ENCODE data around the gene CRYAA. TPM values are rescaled to one million over a fixed set of nuclear protein-coding genes. Genes with fewer than 3 reads are reported as not detected.
A peak's percentile ranks its signal among the peaks of the same experiment; 100 is the strongest.

CRYAA gene
- total RNA-seq, 2 donors from 2014 or later, result not detected

DNA sequence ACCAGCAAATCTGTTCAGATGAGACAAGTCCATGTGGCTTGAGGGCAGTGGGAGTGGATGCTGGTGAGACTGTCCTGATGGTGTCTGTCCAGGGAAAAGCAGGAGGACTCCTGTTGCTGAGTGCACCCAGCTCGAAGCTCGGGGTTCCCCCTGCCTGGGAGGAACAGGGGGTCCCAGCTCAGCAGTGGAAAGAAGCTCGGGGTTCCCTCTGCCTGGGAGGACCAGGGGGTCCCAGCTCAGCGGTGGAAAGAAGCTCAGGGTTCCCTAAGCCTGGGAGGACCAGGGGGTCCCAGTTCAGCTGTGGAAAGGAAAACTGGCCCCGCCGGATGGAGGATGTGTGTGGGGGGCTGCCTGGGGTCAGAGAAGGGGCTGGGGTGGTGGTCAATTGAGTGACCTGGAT, 39.1 kb downstream of the CRYAA start:
- H3K9ac ChIP-seq (ENCODE audit: low read depth in 2 of 2, low read length in 2 of 2), result no peak overlapping the region
- intact Hi-C loops (cut with DNase I), result no loop called here
- TF ChIP-seq, protein P1, sequence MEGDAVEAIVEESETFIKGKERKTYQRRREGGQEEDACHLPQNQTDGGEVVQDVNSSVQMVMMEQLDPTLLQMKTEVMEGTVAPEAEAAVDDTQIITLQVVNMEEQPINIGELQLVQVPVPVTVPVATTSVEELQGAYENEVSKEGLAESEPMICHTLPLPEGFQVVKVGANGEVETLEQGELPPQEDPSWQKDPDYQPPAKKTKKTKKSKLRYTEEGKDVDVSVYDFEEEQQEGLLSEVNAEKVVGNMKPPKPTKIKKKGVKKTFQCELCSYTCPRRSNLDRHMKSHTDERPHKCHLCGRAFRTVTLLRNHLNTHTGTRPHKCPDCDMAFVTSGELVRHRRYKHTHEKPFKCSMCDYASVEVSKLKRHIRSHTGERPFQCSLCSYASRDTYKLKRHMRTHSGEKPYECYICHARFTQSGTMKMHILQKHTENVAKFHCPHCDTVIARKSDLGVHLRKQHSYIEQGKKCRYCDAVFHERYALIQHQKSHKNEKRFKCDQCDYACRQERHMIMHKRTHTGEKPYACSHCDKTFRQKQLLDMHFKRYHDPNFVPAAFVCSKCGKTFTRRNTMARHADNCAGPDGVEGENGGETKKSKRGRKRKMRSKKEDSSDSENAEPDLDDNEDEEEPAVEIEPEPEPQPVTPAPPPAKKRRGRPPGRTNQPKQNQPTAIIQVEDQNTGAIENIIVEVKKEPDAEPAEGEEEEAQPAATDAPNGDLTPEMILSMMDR (IDR thresholded peaks at IDR 0.05), result no peak
- H3K27ac ChIP-seq, result no peak overlapping the region
- no peak for DNase-seq
- H3K4me1 ChIP-seq, result no peaks in the 10 kb centered on the region
- no peak overlapping the region for H3K4me3 ChIP-seq
- no peaks in the 10 kb centered on the region for H3K9me3 ChIP-seq
- H3K36me3 ChIP-seq, result no peaks in the 10 kb centered on the region
- H3K27me3 ChIP-seq, result no peaks in the 10 kb centered on the region

DNA sequence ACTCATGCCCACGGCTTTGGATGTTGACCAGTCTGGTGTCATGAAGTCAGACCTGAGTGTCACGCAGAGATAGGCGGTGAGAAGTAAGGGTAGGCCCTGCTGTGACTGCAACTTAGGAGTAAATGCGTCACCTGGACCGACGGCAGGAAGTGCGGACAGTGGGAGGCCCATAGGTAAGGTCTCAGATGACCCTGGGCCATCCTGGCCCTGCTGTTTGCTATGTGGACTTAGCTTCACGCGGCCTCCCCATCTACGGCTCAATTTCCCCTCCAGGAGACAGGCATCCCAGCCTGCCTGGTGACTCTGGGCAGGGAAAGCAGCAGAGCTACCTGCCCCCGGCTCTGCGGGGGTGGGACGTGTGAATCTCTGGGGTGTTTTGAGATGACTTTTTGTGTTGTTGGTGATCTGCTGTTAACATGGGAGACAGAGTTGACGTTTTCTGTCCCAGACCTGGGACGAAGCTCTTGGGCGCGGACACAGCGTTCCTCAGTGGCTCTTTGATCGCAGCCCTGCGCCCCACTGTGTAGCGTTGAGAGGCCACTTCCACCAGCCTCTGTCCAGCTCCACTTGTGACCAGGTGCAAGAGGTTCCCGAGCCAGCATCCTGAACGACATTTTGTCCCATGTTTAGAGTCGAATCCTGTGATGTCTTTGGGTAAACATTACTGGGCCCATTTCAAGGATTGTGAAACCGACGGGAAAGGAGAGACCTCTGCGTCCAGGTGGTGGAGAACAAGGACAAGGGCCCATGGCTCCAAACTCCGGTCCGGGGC, 39.9 kb downstream of the CRYAA start:
- Histone ChIP-seq H3K27me3 (no peaks in the 10 kb centered on the region), H3K4me3 (no peak overlapping the region), H3K9ac (ENCODE audit: low read depth in 2 of 2, low read length in 2 of 2) (no peak overlapping the region), H3K27ac (no peak overlapping the region), H3K9me3 (no peaks in the 10 kb centered on the region), H3K4me1 (no peaks in the 10 kb centered on the region), H3K36me3 (no peaks in the 10 kb centered on the region)
- TF ChIP-seq, protein P1 (IDR thresholded peaks at IDR 0.05), result no peak
- DNase-seq, result peak; percentile 14
- intact Hi-C loops (cut with DNase I), result no loop called here

DNA sequence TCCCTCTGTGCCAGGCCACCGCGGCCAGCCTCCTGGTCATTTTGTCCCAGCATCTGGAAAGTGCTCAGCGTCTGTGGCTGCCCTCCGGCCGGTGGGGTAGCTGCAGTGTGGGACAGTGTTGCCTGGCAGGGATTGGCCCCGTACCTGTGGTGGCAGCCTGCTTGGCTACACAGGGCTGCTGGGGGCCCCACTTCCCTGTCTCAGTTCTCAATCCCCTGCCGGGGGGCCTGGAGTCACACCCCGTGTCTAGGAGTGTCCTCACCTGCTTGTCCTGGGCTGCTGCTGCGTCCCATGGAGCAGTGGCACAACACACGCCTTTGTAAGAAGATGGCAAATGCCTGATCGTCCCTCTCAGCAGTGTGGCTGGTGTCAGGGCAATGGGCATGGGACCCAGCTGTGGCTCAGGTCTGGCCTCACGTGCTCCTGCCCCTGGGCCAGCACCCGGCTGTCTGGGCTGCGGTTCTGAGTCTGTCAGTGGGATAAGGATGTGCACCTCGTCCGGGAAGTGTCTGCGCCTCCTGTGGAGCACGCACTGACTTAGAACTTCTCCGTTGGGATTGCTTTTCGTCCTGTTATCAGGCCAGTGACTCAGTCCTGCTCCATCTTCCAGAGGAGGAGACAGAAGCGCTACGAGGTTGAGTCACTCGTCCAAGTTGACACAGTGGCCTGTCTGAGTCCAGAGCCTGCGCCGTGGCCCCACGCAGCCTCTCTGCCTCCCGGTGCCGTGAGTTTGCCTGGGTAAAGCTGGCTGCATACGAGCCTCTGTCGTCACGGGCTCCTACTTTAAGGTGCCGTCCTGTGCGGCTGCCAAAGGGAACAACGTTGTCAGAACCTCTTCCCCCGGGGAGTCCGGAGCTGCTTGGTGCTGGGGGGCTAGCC, 41.0 kb downstream of the CRYAA start:
- Histone ChIP-seq H3K27me3 (no peaks in the 10 kb centered on the region), H3K4me1 (no peaks in the 10 kb centered on the region), H3K27ac (no peak overlapping the region), H3K36me3 (no peaks in the 10 kb centered on the region), H3K9me3 (no peaks in the 10 kb centered on the region), H3K9ac (ENCODE audit: low read depth in 2 of 2, low read length in 2 of 2) (no peak overlapping the region), H3K4me3 (no peak overlapping the region)
- intact Hi-C loops (cut with DNase I), result no loop called here
- TF ChIP-seq, protein P1 (IDR thresholded peaks at IDR 0.05), result no peak
- DNase-seq, result peak; percentile 12

DNA sequence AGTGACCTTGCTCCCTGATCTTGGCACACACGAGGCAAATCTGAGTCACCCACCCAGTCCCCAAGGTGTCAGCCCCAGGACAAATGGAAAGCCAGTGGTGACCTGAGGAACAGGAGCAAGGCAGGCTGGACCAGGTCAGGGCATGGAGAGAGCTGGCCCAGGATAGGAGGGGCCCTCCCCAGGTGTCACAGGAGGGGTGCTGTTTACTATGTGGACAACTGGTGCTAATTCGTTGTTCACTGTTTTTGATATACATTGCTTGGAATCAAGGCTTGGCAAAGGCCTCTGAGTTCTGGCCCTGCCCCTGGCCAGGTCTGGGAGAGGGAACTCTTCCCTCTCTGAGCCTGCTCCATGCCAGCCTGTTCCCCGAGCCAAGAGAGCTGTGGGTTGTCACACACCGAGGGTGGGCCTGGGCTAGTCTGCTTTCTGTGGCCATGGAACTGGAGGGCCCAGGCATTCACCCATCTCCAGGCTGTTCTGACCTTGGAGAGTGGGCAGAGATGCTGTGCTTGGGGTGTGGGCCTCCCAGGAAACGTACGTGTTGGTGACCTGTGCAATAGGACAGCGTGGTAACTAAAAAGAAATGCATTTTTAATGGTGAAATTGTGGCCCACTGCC, 41.8 kb downstream of the CRYAA start:
- Histone ChIP-seq H3K36me3 (no peaks in the 10 kb centered on the region), H3K9ac (ENCODE audit: low read depth in 2 of 2, low read length in 2 of 2) (no peak overlapping the region), H3K27me3 (no peaks in the 10 kb centered on the region), H3K9me3 (no peaks in the 10 kb centered on the region), H3K27ac (no peak overlapping the region), H3K4me3 (no peak overlapping the region), H3K4me1 (no peaks in the 10 kb centered on the region)
- peak; percentile 16 for DNase-seq
- TF ChIP-seq, protein P1 (IDR thresholded peaks at IDR 0.05), result no peak
- intact Hi-C loops (cut with DNase I), result no loop called here

DNA sequence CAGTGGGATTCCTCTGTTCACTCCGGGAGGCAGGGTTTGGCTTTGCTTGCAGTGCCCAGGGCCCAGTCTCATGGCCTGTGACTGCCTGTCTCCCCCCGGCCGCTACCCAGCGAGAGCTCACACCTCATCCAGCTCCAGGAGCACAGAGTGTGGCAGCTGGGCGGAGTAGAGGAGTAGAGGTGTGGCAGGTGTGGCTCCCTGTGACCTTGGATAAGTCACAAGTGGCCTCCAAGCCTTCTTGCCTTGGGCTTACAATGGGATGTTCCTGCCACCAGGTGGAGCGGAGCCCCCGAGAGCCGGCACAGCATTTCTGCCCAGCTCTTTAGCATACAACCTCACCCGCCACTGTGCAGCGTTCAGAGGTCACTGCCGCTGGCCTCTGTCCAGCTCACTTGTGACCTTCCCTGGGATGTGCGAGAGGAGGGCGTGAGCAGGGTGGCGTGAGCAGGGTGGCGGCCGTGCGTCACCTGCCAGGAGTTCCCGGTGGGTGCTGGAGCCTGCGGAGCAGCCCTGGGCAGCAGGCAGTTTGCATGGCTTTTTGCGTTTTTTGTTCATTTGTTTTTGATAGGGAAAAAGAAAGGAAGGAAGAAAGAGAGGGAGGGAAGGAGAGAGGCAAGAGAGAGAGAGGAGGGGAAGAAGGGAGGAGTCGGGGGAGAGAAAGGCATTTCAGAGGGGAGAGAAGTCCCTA, 42.4 kb downstream of the CRYAA start:
- Histone ChIP-seq H3K27ac (no peak overlapping the region), H3K9ac (ENCODE audit: low read depth in 2 of 2, low read length in 2 of 2) (peak overlapping the region in 1 of 2 donors; percentile 54), H3K27me3 (no peaks in the 10 kb centered on the region), H3K4me1 (no peaks in the 10 kb centered on the region), H3K36me3 (no peaks in the 10 kb centered on the region), H3K9me3 (no peaks in the 10 kb centered on the region), H3K4me3 (no peak overlapping the region)
- DNase-seq, result peak; percentile 80
- TF ChIP-seq, protein P1 (IDR thresholded peaks at IDR 0.05), result peak; percentile 42
- intact Hi-C loops (cut with DNase I), result no loop called here

Data from colonic mucosa (tissue), 4 donors.